GM12878 (cell line): ENCODE measurements around the gene PPP5C. TPM values are rescaled to one million over a fixed set of nuclear protein-coding genes. Genes with fewer than 3 reads are reported as not detected.

Source experiments
- ATAC-seq: fragments of 200-7000 bp; cut with Tn5 transposase; 3 replicates; pipeline ENCODE4 v1.9.1; 2020; ENCODE audit warnings: mild to moderate bottlenecking, moderate library complexity
- BruUV-seq: library from RNA; stranded (reverse); fragments of 400-500 nt; replicated peaks from 2 replicates; lab custom pipeline; 2021; lab: Mats Ljungman, UMichigan
- CTCF ChIA-PET: fragments of 300-600 bp; sonication (Branson Sonifier 250); formaldehyde crosslinking; extraction: SDS; loops from one replicate; lab custom pipeline; 2021; ENCODE audit warnings: inconsistent platforms; lab: Yijun Ruan, JAX
- POLR2A ChIA-PET: fragments of 350-600 bp; formaldehyde crosslinking; extraction: SDS; loops from one replicate; lab custom pipeline; 2021; ENCODE audit warnings: inconsistent platforms; lab: Charles Lee
- RAD21 ChIA-PET: fragments of 300-600 bp; sonication (Branson Sonifier 250); formaldehyde crosslinking; loops from one replicate; lab custom pipeline; 2023; ENCODE audit warnings: antibody characterized with exemption; ENCODE audit not compliant: unreplicated experiment; lab: Charles Lee
- SMC1A ChIA-PET: fragments of 300-600 bp; sonication (Branson Sonifier 250); formaldehyde crosslinking; loops from one replicate; lab custom pipeline; 2023; ENCODE audit not compliant: unreplicated experiment, uncharacterized antibody; lab: Charles Lee
- DNase-seq: peaks from one replicate; pipeline ENCODE4 v3.0.0-alpha.2; 2011; ENCODE audit warnings: low read depth, low spot score
- FAIRE-seq: peaks from 3 replicates; lab custom pipeline; 2011; peaks lifted over from hg19 to GRCh38; lab: Jason Lieb, UNC
- H2AFZ ChIP-seq: 2 replicates; pipeline ENCODE4 v1.6.0; 2011; ENCODE audit warnings: low read depth, low read length, control low read depth; ENCODE audit not compliant: control insufficient read depth
- H3K27ac ChIP-seq: 2 replicates; pipeline ENCODE4 v1.5.1; 2011; ENCODE audit warnings: control low read depth; ENCODE audit not compliant: control insufficient read depth, insufficient read depth
- H3K27me3 ChIP-seq, 2 experiments: replicated peaks in 1 of 2; 2 replicates each; pipeline versions ENCODE4 v1.6.0 to v1.6.1; 2011; ENCODE audit warnings: low read length in 1 of 2; ENCODE audit not compliant: control insufficient read depth in 2 of 2, insufficient read depth in 2 of 2
- H3K36me3 ChIP-seq, 2 experiments: 2 replicates each; pipeline ENCODE4 v1.5.1; 2011; ENCODE audit warnings: low read length in 1 of 2; ENCODE audit not compliant: control insufficient read depth in 2 of 2, insufficient read depth in 2 of 2
- H3K4me1 ChIP-seq: 2 replicates; pipeline ENCODE4 v1.6.1; 2011; ENCODE audit warnings: mild to moderate bottlenecking, low read length, moderate library complexity, mixed read lengths; ENCODE audit not compliant: control insufficient read depth, insufficient read depth
- H3K4me2 ChIP-seq: 2 replicates; pipeline ENCODE4 v1.6.0; 2011; ENCODE audit warnings: control low read depth; ENCODE audit not compliant: control insufficient read depth, insufficient read depth
- H3K4me3 ChIP-seq: fragments of 200-600 bp; sonication (generic); 2 replicates; pipeline ENCODE4 v1.5.1; 2016
- H3K79me2 ChIP-seq: 2 replicates; pipeline ENCODE4 v1.6.0; 2011; ENCODE audit warnings: low read length; ENCODE audit not compliant: control insufficient read depth, insufficient read depth
- H3K9ac ChIP-seq: 2 replicates; pipeline ENCODE4 v1.8.0; 2011; ENCODE audit warnings: low read length, control low read depth, mixed read lengths; ENCODE audit not compliant: control insufficient read depth, insufficient read depth
- H3K9me3 ChIP-seq: replicated peaks from 3 replicates; pipeline ENCODE4 v1.5.1; 2011; ENCODE audit warnings: mild to moderate bottlenecking, low read length; ENCODE audit not compliant: control insufficient read depth, insufficient read depth
- H4K20me1 ChIP-seq: 2 replicates; pipeline ENCODE4 v1.6.0; 2011; ENCODE audit not compliant: control insufficient read depth, insufficient read depth
- CHD1 ChIP-seq: IDR thresholded peaks from 2 replicates; pipeline ENCODE4 v1.6.1; 2012; ENCODE audit warnings: low read depth, low read length, improper control_type of control experiment
- CHD2 ChIP-seq: IDR thresholded peaks from 2 replicates; pipeline ENCODE4 v1.6.1; 2011; ENCODE audit warnings: low read depth, low read length, improper control_type of control experiment, borderline replicate concordance
- CUX1 ChIP-seq: IDR thresholded peaks from 2 replicates; pipeline ENCODE4 v1.6.1; 2012; ENCODE audit warnings: improper control_type of control experiment, low read depth, low read length; ENCODE audit not compliant: insufficient replicate concordance
- GABPA ChIP-seq: IDR thresholded peaks from 2 replicates; pipeline ENCODE4 v1.6.1; 2014; ENCODE audit warnings: antibody characterized with exemption, low read depth, mild to moderate bottlenecking, inconsistent platforms
- IKZF1 ChIP-seq: fragments of 450-650 bp; conservative IDR thresholded peaks from 2 replicates; pipeline ENCODE4 v1.6.1; 2017; ENCODE audit warnings: antibody characterized with exemption, mild to moderate bottlenecking
- NFYB ChIP-seq: IDR thresholded peaks from 2 replicates; pipeline ENCODE4 v1.6.1; 2011; ENCODE audit warnings: low read depth, mild to moderate bottlenecking, low read length, improper control_type of control experiment, moderate library complexity; ENCODE audit not compliant: insufficient read depth
- NR2C2 ChIP-seq: IDR thresholded peaks from 2 replicates; pipeline ENCODE4 v1.6.1; 2011; ENCODE audit warnings: borderline replicate concordance, low read depth; ENCODE audit not compliant: control insufficient read depth, insufficient read length
- PAX5 ChIP-seq: IDR thresholded peaks from 2 replicates; pipeline ENCODE4 v1.6.1; 2011; ENCODE audit warnings: low read depth, low read length, borderline replicate concordance
- POLR2AphosphoS2 ChIP-seq: IDR thresholded peaks from 2 replicates; pipeline ENCODE4 v1.6.1; 2011; ENCODE audit warnings: low read depth, mild to moderate bottlenecking, low read length, improper control_type of control experiment, moderate library complexity
- RUNX3 ChIP-seq: IDR thresholded peaks from 2 replicates; pipeline ENCODE4 v1.6.1; 2012; ENCODE audit warnings: low read length, inconsistent platforms
- SMAD1 ChIP-seq: fragments of 450-650 bp; IDR thresholded peaks from 2 replicates; pipeline ENCODE4 v1.6.1; 2018; ENCODE audit warnings: mild to moderate bottlenecking, low read depth; ENCODE audit not compliant: partially characterized antibody
- SUZ12 ChIP-seq: fragments of 200-600 bp; sonication (generic); IDR thresholded peaks from one replicate; pipeline ENCODE4 v1.6.1; 2018; ENCODE audit warnings: antibody characterized with exemption, mild to moderate bottlenecking; ENCODE audit not compliant: unreplicated experiment
- TBL1XR1 ChIP-seq: IDR thresholded peaks from 2 replicates; pipeline ENCODE4 v1.6.1; 2012; ENCODE audit warnings: low read depth, low read length, improper control_type of control experiment
- YBX1 ChIP-seq: fragments of 450-650 bp; IDR thresholded peaks from 2 replicates; pipeline ENCODE4 v1.6.1; 2016; ENCODE audit warnings: antibody characterized with exemption
- ZNF24 ChIP-seq: fragments of 450-650 bp; IDR thresholded peaks from 2 replicates; pipeline ENCODE4 v1.6.1; 2017; ENCODE audit warnings: antibody characterized with exemption, mild to moderate bottlenecking
- ZZZ3 ChIP-seq: IDR thresholded peaks from 2 replicates; pipeline ENCODE4 v1.6.1; 2011; ENCODE audit warnings: low read depth; ENCODE audit not compliant: control insufficient read depth, insufficient read length
- WGBS: methylation state at CpG from one replicate; pipeline ENCODE4 v1.1.6; 2016; ENCODE audit warnings: low lambda C conversion rate; ENCODE audit not compliant: insufficient replicate concordance, insufficient coverage; ENCODE audit errors: missing lambda C conversion rate; 5-methylcytosine and 5-hydroxymethylcytosine counted together
- in situ Hi-C: fragments of 300-500 bp; cut with MboI; formaldehyde crosslinking; loops from 9 replicates; pipeline ENCODE4 v1.14.3; 2018; ENCODE audit warnings: mixed read lengths
- intact Hi-C: fragments of 100-400 bp; cut with micrococcal nuclease; formaldehyde crosslinking; loops from one replicate; pipeline ENCODE4 v1.14.2; 2022; ENCODE audit not compliant: unreplicated experiment
- polyA plus RNA-seq, 11 experiments: library from polyadenylated mRNA; depleted of rRNA in 4 of 11; unstranded in 6 of 11; stranded (reverse) in 5 of 11; fragments of >200 nt; fragmentation: Nextera tagmentation in 4 of 11; fragmentation: Illumina TruSeq in 1 of 11; extraction: Ambion mirVana in 4 of 11; extraction: Trizol in 1 of 11; gene quantifications; 1 replicate in 1 of 11; 2 replicates in 10 of 11; pipeline versions ENCODE4 v1.2.1 to v1.2.3, GENCODE V29; 2011 to 2016; ENCODE audit warnings: inconsistent platforms in 2 of 11, missing spikeins in 2 of 11, low read depth in 1 of 11
- total RNA-seq, 4 experiments: library from RNA; depleted of rRNA in 3 of 4; stranded (reverse); fragments of >200 nt in 3 of 4; fragmentation: Illumina TruSeq in 1 of 4; extraction: Trizol in 1 of 4; gene quantifications; 2 replicates each; pipeline versions ENCODE4 v1.2.1 to v1.2.3, GENCODE V29; 2013 to 2021
- TF ChIP-seq, protein P1 (sequence below): fragments of 450-650 bp; IDR thresholded peaks from 2 replicates; pipeline ENCODE4 v1.6.1; 2018; ENCODE audit warnings: borderline replicate concordance, mild to moderate bottlenecking; ENCODE audit not compliant: partially characterized antibody
- TF ChIP-seq, protein P2 (sequence below): IDR thresholded peaks from 2 replicates; pipeline ENCODE4 v1.6.1; 2011; ENCODE audit warnings: low read depth, mild to moderate bottlenecking, low read length, moderate library complexity, borderline replicate concordance; ENCODE audit errors: extremely low read depth

Gene PPP5C
- total and polyA plus RNA-seq, 10 of the 15 experiments (the other 5 are each of a cell fraction or from before 2014, with no cell fraction given): 1.1 to 154 (median 94.5) TPM

DNA sequence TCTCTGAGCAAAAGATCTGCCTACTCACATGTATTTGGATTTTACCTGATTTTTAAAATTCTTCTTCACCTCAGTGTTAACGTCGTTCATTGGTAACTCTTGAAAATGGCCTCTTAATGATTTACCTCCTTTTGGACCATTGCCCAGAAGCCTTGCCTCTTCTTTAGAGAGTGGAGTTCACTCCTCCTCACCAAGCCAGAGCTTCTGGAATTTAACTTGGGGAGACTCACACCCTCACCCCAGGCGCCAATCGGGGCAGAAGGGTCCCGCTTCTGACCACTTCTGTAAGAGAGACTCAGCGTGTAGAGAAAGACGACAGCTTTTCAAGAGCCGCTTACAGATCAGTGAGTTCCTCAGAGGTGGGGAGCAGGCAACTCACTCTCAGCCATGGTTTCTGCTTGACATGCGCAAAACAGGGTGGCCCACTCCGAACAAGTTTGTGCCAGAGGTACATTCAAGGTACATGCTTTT, 79.2 kb downstream of the PPP5C start:
- in situ Hi-C loops (no loop called here), intact Hi-C loops (no loop called here)
- peak overlapping the region; percentile 43 for H2AFZ ChIP-seq
- CTCF ChIA-PET: interaction anchor here (0.6 kb wide), 1 partner anchor 78 kb away, joined by 3 read pairs; no protein-coding TSS in a partner anchor
- peak overlapping the region; percentile 46 for H3K4me2 ChIP-seq
- no peaks in the 10 kb centered on the region for H3K79me2 ChIP-seq
- TF ChIP-seq POLR2AphosphoS2 (no peak), PAX5 (no peak), IKZF1 (no peak), YBX1 (no peak), ZNF24 (no peak), CHD1 (no peak), NR2C2 (no peak), CHD2 (no peak), CUX1 (no peak), GABPA (no peak), SMAD1 (no peak), TBL1XR1 (no peak), ZZZ3 (no peak), NFYB (no peak), RUNX3 (no peak), SUZ12 (no peak)
- TF ChIP-seq, protein P1, sequence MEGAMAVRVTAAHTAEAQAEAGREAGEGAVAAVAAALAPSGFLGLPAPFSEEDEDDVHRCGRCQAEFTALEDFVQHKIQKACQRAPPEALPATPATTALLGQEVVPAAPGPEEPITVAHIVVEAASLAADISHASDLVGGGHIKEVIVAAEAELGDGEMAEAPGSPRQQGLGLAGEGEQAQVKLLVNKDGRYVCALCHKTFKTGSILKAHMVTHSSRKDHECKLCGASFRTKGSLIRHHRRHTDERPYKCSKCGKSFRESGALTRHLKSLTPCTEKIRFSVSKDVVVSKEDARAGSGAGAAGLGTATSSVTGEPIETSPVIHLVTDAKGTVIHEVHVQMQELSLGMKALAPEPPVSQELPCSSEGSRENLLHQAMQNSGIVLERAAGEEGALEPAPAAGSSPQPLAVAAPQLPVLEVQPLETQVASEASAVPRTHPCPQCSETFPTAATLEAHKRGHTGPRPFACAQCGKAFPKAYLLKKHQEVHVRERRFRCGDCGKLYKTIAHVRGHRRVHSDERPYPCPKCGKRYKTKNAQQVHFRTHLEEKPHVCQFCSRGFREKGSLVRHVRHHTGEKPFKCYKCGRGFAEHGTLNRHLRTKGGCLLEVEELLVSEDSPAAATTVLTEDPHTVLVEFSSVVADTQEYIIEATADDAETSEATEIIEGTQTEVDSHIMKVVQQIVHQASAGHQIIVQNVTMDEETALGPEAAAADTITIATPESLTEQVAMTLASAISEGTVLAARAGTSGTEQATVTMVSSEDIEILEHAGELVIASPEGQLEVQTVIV: no peak
- TF ChIP-seq, protein P2, sequence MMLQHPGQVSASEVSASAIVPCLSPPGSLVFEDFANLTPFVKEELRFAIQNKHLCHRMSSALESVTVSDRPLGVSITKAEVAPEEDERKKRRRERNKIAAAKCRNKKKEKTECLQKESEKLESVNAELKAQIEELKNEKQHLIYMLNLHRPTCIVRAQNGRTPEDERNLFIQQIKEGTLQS: no peak
- DNase-seq: no peak
- FAIRE-seq: no peak
- H3K4me3 ChIP-seq: peak overlapping the region; percentile 62; the same call in 1 of the 2 replicates
- no TSS peak for BruUV-seq
- no peaks in the 10 kb centered on the region for H3K36me3 ChIP-seq
- 5% methylated on average over 10 of the region's 10 CpGs for WGBS
- peaks cover 0 to 5% of the 10 kb centered on the region in 2 experiments; a peak in 2 of 4 replicates for H3K27me3 ChIP-seq
- H3K4me1 ChIP-seq: no peaks in the 10 kb centered on the region
- no peak for ATAC-seq
- RAD21 ChIA-PET: no interaction called here
- H3K9me3 ChIP-seq: no peaks in the 10 kb centered on the region
- POLR2A ChIA-PET: no interaction called here
- H4K20me1 ChIP-seq: no peaks in the 10 kb centered on the region
- no peak overlapping the region for H3K9ac ChIP-seq
- no peak overlapping the region for H3K27ac ChIP-seq
- SMC1A ChIA-PET: no interaction called here
